PC-3 (cell line): ENCODE measurements around the gene FRZB.

Experiments used
- CTCF ChIP-seq: fragments of 300-600 bp; sonication (generic); conservative IDR thresholded peaks from 2 replicates; pipeline ENCODE4 v1.5.1; 2017; ENCODE audit warnings: antibody characterized with exemption, low read depth, mild to moderate bottlenecking, low read length
- EZH2 ChIP-seq: fragments of 300-600 bp; sonication (generic); IDR thresholded peaks from one replicate; pipeline ENCODE4 v1.6.1; 2017; ENCODE audit warnings: antibody characterized with exemption, mild to moderate bottlenecking, low read length; ENCODE audit not compliant: unreplicated experiment
- EZH2phosphoT487 ChIP-seq: fragments of 300-600 bp; sonication (generic); IDR thresholded peaks from 2 replicates; pipeline ENCODE4 v1.6.1; 2018; ENCODE audit warnings: mild to moderate bottlenecking, antibody characterized with exemption, low read length, borderline replicate concordance

DNA sequence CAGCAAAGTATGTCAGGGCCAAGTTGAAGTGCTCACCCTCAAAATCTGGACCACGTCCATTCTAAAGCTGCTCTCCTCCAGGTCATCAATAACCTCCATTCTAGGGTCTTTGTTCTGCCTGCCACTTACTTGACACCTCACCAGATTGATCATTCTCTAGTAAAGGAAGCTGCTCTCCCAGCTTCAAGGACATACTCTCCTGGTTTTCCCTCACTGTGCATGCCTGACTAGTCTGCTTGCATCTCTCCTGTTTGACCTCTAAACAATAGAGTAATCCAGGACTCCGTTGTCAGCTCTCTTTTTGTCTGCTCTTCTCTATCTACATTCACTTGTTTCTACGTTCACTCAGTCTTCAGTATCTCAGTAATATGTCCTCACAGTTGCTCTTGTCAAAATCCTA is 59.1 kb downstream of the FRZB start:
- TF ChIP-seq EZH2 (no peak), CTCF (no peak), EZH2phosphoT487 (no peak)
